ENCODE results near the gene TRIM2. TPM values are rescaled to one million over a fixed set of nuclear protein-coding genes. Genes with fewer than 3 reads are reported as not detected.

TRIM2 gene
- polyA plus RNA-seq, 4 donors: 79.6 to 84.0 (median 81.3) TPM

DNA sequence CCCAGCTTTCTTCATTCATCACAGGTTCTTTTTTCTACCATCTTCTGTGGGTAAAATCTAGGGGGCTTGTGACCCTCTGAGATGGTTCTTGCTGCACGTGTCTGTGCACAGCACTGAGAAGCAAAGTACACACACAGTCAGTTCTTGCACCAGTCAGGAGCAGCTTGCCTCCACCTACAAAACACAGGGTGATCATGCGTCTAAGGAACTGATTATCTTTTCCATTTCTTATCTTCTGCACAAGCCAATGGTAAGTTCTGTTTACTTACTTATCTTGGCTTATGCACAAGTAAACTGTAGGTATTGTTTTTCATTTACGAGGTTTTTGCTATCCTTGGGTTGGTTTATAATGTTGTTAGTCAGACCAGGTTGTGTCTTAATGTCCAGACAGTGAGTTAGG is 40.7 kb downstream of the TRIM2 start:
- DNase-seq (ENCODE audit: low read depth in 4 of 4, low spot score in 2 of 4): no peak

DNA sequence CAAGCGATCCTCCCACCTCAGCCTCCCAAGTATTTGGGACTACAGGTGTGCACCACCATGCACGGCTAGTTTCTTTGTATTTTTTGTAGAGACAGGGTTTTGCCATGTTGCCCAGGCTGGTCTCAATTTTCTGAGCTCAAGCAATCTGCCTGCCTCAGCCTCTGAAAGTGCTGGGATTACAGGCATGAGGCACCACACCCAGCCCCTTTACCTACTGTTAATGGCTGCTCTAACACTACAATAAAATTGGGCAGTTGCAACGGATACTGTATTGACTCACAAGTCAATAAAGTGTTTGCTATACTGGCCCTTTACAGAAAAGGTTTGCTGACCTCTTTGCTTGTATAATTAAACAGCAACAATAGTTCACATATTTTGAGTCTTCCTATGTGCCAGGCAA is 41.5 kb downstream of the TRIM2 start:
- DNase-seq (ENCODE audit: low read depth in 4 of 4, low spot score in 2 of 4): no peak

- no peak for DNase-seq (ENCODE audit: low read depth in 4 of 4, low spot score in 2 of 4)
Observed at GRCh38 chr4:153246446-153247115, 42.3 kb downstream of the TRIM2 start.

DNA sequence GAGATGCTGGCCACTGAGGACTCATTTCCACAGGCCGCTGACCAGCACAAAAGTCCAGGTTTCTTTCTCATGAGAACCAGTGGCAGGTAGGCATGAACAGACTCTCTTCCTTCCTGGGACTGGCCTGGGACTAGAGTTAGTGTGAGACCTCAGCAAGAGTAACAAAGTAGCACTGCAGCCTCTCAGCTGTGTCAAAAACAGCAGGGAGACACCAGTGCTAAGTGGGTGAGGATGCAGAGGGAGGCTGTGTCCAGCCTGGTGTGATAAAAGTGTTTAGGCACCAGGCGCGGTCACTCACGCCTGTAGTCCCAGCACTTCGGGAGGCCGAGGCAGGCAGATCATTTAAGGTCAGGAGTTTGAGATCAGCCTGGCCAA is 42.9 kb downstream of the TRIM2 start:
- DNase-seq (ENCODE audit: low read depth in 4 of 4, low spot score in 2 of 4): no peak

DNA sequence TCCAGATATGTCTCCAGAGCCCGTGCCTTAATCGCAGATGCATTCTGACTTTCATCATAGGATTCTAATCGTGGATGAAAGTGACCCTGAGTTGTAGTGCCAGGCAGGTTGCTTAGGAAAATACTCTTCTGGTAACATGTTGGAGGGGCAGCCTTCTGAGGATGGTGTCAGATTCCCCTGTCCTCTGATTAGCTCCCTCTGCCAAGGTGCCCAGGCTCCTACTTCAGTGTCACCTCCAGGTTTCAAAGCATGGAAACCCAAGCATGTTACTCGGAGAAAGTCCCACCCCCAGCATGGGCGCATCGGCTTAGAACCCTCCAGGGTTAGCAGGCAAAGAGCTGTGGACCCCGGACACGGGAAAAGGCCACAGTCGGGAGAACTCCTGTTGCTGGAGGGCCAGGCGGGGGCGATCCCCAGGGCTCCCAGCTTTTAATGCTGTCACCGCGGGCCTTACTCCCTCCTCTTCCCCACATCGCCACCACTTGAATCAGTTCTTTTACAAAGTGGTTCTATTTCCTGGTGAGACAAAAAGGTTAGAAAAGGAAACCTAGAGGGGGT is 44.5 kb downstream of the TRIM2 start:
- DNase-seq (ENCODE audit: low read depth in 4 of 4, low spot score in 2 of 4): peak in 1 of 4 donors; percentile 40

- DNase-seq (ENCODE audit: low read depth in 4 of 4, low spot score in 2 of 4): peak in 3 of 4 donors; percentile 74 to 86 (median 84)
Observed at GRCh38 chr4:153249199-153250041, 45.2 kb downstream of the TRIM2 start.

DNA sequence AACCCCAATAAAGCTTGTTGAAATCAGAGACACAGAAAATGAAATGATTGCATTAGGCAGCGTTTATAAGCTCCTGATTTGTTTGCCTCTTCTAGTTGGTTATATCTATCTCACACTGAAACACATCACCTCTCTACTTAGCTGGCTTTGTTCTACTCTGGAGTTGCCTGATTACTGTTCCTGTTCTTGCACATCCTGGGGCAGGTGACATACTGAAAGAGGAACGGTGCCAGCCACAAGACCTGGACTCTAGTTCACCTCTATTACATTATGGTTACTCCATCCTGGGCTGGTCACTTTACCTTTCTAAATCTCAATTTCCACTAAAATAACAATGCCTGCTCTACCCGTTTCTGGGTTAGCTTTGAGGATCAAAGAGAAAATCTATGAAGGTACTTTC is 47.9 kb downstream of the TRIM2 start:
- DNase-seq (ENCODE audit: low read depth in 4 of 4, low spot score in 2 of 4): no peak

GRCh38 chr4:153255233-153255632 is 51.0 kb downstream of the TRIM2 start:
- DNase-seq (ENCODE audit: low read depth in 4 of 4, low spot score in 2 of 4): no peak

DNA sequence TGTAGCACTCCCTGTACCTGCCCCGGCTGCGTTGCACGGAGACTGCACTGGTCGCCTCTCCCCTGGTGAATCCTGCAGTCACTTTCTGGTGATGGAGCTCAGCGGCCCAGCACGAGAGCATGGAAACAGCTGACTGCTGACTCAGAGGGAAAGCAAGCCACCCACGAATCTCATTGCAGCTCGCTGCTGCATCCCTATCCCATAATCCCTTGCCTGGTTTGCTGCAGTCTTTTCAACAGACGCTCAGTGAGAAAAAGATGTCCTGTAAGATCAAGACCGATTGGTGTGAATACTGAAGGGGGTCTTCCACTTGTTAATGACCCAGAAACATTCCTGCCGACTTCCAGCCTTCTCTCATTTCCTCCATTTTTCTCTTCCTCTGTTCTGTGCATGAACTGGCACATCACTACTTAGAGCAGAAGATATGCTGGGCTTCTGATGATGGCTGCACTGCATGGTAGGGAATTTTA is 52.9 kb downstream of the TRIM2 start:
- DNase-seq (ENCODE audit: low read depth in 4 of 4, low spot score in 2 of 4): peak in 2 of 4 donors; percentile 32 to 41

DNA sequence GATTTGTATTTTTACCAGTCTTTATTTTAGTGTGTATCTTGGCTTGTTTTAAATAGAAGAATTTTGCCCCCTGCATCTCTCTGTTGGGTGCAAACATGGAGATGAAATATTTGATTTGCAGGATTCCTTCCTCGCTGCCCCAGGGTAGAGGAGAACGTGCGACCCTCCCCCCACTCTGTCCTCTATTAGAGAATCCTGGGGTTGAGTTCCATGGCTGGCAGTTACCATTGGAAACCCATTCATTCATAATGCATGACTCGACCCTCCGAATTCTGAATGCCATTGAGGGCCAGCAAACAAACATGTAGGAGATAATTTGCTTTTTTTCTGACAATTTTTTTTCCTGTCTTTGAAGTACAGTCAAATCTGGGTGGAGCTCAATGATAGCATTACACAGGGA is 53.7 kb downstream of the TRIM2 start:
- no peak for DNase-seq (ENCODE audit: low read depth in 4 of 4, low spot score in 2 of 4)

GRCh38 chr4:153258750-153259149 is 54.5 kb downstream of the TRIM2 start:
- no peak for DNase-seq (ENCODE audit: low read depth in 4 of 4, low spot score in 2 of 4)

GRCh38 chr4:153259661-153260060 is 55.4 kb downstream of the TRIM2 start:
- DNase-seq (ENCODE audit: low read depth in 4 of 4, low spot score in 2 of 4): no peak

GRCh38 chr4:153260132-153260531 is 55.9 kb downstream of the TRIM2 start:
- no peak for DNase-seq (ENCODE audit: low read depth in 4 of 4, low spot score in 2 of 4)

- DNase-seq (ENCODE audit: low read depth in 4 of 4, low spot score in 2 of 4): no peak
Observed at GRCh38 chr4:153260553-153261300, 56.5 kb downstream of the TRIM2 start.

DNA sequence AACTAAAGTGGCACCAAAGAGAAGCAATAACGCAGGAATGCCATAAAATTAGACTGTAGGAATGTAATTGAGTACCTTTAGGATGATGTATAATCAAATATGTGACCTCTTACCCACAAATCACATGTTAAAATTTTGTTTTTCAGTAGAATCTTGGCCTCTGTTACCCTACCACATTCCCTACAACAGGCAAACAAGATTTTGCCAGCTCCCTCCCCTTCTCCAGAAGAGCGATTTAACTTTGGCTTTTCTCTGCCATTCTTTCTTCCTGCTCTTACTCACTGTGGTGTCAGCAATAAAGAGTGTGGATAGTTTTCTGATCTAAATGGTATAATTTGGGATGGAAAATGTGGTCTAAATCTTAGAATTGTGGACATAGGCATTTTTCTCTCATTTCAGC is 57.2 kb downstream of the TRIM2 start:
- DNase-seq (ENCODE audit: low read depth in 4 of 4, low spot score in 2 of 4): no peak

DNA sequence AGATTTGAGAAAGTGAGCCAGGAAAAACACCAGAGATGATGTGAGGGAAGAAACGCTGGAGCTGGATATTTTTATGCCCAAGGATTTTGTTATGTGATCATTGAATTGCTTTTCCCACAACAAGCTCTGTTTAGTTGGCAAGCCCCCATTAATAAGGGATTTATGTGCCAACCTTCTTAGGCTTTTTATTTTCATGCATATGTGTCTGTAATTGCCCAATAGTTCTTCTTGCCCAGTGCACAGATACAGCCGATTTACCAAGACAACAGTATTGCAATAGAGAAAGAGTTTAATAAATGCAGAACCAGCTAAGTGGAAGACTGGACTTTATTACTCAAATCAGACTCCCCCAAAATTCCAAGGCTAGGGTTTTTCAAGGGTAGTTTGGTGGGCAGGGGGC is 57.7 kb downstream of the TRIM2 start:
- DNase-seq (ENCODE audit: low read depth in 4 of 4, low spot score in 2 of 4): no peak

- no peak for DNase-seq (ENCODE audit: low read depth in 4 of 4, low spot score in 2 of 4)
Observed at GRCh38 chr4:153265306-153266047, 61.2 kb downstream of the TRIM2 start.

DNA sequence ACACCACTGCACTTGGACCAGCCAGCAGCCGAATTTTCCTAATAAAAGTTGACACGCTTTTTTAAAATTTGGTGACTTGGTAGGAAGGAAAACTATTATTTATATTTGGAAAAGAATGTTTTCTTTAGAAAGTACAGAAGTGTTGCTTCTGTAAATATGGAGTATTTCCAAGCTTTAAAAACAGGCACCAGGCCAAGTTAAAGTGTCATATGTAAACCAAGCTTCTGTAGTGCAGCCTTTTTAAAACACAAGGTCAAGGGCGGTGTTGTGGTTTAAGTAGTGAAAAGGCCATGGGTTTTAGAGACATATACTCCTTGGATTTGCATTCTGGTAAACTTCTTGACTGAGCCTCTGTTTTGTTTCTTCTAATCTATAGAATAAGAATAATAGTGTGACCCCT is 62.7 kb downstream of the TRIM2 start:
- peak in 3 of 4 donors; percentile 45 to 65 (median 56) for DNase-seq (ENCODE audit: low read depth in 4 of 4, low spot score in 2 of 4)

DNA sequence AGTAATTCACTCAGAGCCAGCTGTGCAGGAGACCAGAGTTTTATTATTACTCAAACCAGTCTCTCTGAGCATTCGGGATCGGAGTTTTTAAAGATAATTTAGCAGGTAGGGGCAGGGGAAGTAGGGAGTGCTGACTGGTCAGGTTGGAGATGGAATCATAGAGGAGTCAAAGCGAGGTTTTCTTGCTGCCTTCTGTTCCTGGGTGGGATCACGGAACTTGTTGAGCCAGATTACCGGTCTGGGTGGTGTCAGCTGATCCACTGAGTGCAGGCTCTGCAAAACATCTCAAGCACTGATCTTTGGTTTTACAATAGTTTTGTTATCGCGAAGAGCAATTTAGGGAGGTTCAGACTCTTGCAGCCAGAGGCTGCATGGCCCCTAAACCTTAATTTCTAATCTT is 63.6 kb downstream of the TRIM2 start:
- no peak for DNase-seq (ENCODE audit: low read depth in 4 of 4, low spot score in 2 of 4)

DNA sequence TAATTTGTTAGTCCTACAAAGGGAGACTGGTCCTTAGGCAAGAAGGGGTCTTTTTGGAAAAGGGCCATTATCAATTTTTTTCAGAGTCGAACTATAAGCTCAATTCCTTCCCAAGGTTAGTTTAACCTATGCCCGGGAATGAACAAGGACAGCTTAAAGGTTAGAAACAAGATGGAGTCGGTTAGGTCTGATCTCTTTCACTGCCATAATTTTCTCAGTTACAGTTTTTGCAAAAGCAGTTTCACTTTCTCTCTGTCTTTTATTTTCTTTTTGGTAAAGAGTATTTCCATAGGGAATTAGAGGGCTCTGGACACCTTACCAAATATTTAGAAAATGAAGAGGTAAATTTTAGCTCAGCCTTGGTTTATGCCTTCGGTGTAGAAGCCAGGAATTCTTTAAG is 64.1 kb downstream of the TRIM2 start:
- DNase-seq (ENCODE audit: low read depth in 4 of 4, low spot score in 2 of 4): no peak
